ENCODE measurements around the gene CST9L. TPM values are rescaled to one million over a fixed set of nuclear protein-coding genes. Genes with fewer than 3 reads are reported as not detected.

CST9L gene, protein sequence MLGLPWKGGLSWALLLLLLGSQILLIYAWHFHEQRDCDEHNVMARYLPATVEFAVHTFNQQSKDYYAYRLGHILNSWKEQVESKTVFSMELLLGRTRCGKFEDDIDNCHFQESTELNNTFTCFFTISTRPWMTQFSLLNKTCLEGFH
- total RNA-seq (not detected), polyA plus RNA-seq (not detected), total RNA-seq (not detected)

DNA sequence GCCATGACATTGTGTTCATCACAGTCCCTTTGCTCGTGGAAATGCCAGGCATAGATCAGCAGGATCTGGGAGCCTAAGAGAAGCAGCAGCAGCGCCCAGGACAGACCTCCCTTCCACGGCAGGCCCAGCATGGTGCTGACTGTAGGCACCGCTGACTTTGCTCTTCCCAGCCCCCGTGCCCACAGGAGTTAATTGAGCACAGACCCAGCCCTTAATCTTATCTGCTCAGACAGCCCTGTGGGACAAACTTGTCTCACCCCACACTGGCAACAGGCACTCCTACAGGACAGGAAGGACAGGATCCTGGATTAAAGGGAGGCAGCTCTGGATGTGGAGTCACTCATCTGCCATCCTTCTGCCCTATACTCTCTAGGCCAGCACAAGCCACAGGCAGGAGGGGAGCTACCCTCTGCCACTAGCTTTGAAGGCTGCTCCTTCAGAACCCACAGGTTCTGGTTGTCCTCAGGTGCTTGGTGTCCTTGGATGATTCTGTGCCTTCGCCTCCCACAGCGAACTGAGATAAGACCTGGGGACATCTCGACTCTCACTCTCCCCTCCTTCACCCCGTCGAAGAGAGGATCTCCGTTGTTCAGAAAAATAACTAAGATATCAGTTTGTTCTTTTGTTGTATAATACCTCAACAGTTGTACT lies at the start of gene CST9L:
CST9L (minus strand) TSS at position 165 of the 651 bp plus-strand sequence; CDS start at position 131, 34 bp downstream.
- no peak for ATAC-seq
- ChIA-PET POLR2A (no interaction called here), CTCF (no interaction called here)
- Histone ChIP-seq H3K9me3 (ENCODE audit: control insufficient read depth in 2 of 3, low read length in 3 of 3) (no peaks in the 10 kb centered on the region), H3K4me3 (ENCODE audit: low read length) (no peak within 1 kb of the TSS), H3K27ac (ENCODE audit: low read depth, low read length) (no peak within 1 kb of the TSS), H3K4me1 (ENCODE audit: control insufficient read depth in 2 of 2, insufficient read depth in 2 of 2, low read length in 2 of 2) (no peaks in the 10 kb centered on the region), H3K36me3 (ENCODE audit: control insufficient read depth in 2 of 3, insufficient read depth in 3 of 3, low read length in 3 of 3) (no peaks in the 10 kb centered on the region), H3K27me3 (ENCODE audit: control insufficient read depth in 2 of 2, insufficient read depth in 2 of 2, low read length in 2 of 2) (no peaks in the 10 kb centered on the region)
- intact Hi-C loops (cut with micrococcal nuclease), result no loop called here
- H3K4me3 Mint-ChIP-seq, result no peak within 1 kb of the TSS
- peaks cover 0 to 9% (median 0%) of the 10 kb centered on the region in 11 donors for H3K9me3 Mint-ChIP-seq
- peaks cover 0 to 1% (median 0%) of the 10 kb centered on the region in 7 donors for H3K4me1 Mint-ChIP-seq
- no peaks in the 10 kb centered on the region for H3K36me3 Mint-ChIP-seq
- H3K27ac Mint-ChIP-seq, result no peak within 1 kb of the TSS
- DNase-seq, result no peak
- peaks cover 5 to 31% (median 16%) of the 10 kb centered on the region in 5 donors for H3K27me3 Mint-ChIP-seq

GRCh38 chr20:23614163-23614562 lies 45.9 kb upstream of the CST9L start:
- ChIA-PET POLR2A (no interaction called here), CTCF (no interaction called here)
- DNase-seq (no peak), ATAC-seq (no peak)
- intact Hi-C loops (cut with micrococcal nuclease), result no loop called here
- no peak overlapping the region for H3K27ac ChIP-seq (ENCODE audit: low read depth, low read length)
- no peaks in the 10 kb centered on the region for H3K9me3 ChIP-seq (ENCODE audit: control insufficient read depth in 2 of 3, low read length in 3 of 3)
- H3K27me3 ChIP-seq (ENCODE audit: control insufficient read depth in 2 of 2, insufficient read depth in 2 of 2, low read length in 2 of 2), result peaks cover 0 to 3% of the 10 kb centered on the region in 2 donors
- H3K9me3 Mint-ChIP-seq, result peaks cover 0 to 6% (median 0%) of the 10 kb centered on the region in 11 donors
- H3K4me3 Mint-ChIP-seq, result no peak overlapping the region
- H3K36me3 Mint-ChIP-seq, result no peaks in the 10 kb centered on the region
- no peak overlapping the region for H3K27ac Mint-ChIP-seq
- H3K36me3 ChIP-seq (ENCODE audit: control insufficient read depth in 2 of 3, insufficient read depth in 3 of 3, low read length in 3 of 3), result no peaks in the 10 kb centered on the region
- no peaks in the 10 kb centered on the region for H3K4me1 ChIP-seq (ENCODE audit: control insufficient read depth in 2 of 2, insufficient read depth in 2 of 2, low read length in 2 of 2)
- peaks cover 7 to 21% (median 8%) of the 10 kb centered on the region in 5 donors for H3K27me3 Mint-ChIP-seq
- no peaks in the 10 kb centered on the region for H3K4me1 Mint-ChIP-seq
- H3K4me3 ChIP-seq (ENCODE audit: low read length), result no peak overlapping the region

DNA sequence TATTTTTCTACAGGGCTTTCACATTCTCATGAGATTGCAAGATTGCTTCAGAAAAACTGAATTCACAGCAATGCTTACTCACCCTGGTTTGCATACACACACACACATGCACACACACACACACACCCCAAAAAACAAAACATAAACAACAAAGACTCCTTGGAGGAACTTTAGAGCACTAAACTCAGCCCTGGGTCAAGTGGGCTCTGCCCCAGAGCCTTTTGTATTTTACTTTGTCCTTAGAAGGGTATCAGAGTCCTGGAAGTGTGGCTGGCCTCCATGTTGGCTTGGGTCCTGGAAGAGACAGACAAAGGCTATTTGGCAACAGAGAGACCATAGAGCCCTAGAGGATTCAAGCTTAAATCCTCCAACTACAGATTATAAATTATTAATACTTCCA lies 45.4 kb upstream of the CST9L start:
- no peaks in the 10 kb centered on the region for H3K36me3 ChIP-seq (ENCODE audit: control insufficient read depth in 2 of 3, insufficient read depth in 3 of 3, low read length in 3 of 3)
- no peaks in the 10 kb centered on the region for H3K9me3 ChIP-seq (ENCODE audit: control insufficient read depth in 2 of 3, low read length in 3 of 3)
- peaks cover 0 to 6% (median 0%) of the 10 kb centered on the region in 11 donors for H3K9me3 Mint-ChIP-seq
- no peak overlapping the region for H3K4me3 ChIP-seq (ENCODE audit: low read length)
- ChIA-PET POLR2A (no interaction called here), CTCF (no interaction called here)
- no peak overlapping the region for H3K27ac ChIP-seq (ENCODE audit: low read depth, low read length)
- H3K27me3 Mint-ChIP-seq, result peaks cover 6 to 16% (median 6%) of the 10 kb centered on the region in 5 donors
- H3K4me1 Mint-ChIP-seq, result no peaks in the 10 kb centered on the region
- no peak overlapping the region for H3K4me3 Mint-ChIP-seq
- no peaks in the 10 kb centered on the region for H3K36me3 Mint-ChIP-seq
- ATAC-seq, result no peak
- H3K27me3 ChIP-seq (ENCODE audit: control insufficient read depth in 2 of 2, insufficient read depth in 2 of 2, low read length in 2 of 2), result peaks cover 0 to 3% of the 10 kb centered on the region in 2 donors
- DNase-seq, result no peak
- no peak overlapping the region for H3K27ac Mint-ChIP-seq
- no peaks in the 10 kb centered on the region for H3K4me1 ChIP-seq (ENCODE audit: control insufficient read depth in 2 of 2, insufficient read depth in 2 of 2, low read length in 2 of 2)
- intact Hi-C loops (cut with micrococcal nuclease), result no loop called here

DNA sequence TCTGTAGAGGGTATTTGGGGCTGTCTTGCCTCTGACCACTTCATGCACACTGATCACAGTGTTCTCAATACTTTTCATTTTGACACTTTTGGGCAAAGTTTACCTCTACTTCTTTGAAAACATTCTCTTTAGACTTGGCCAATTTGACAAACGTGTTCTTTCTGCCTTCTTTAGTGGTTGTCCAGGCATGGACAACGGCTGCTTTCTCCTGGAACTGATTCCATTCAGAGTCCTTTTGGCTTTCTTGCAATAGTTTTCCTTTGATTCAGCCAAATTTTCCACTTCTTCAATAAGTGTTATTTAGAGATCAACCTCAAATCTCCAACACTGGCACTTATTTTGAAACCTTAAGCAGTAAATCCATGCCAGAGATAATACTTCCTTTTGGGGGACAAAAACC lies 44.1 kb upstream of the CST9L start:
- DNase-seq (no peak), ATAC-seq (no peak)
- intact Hi-C loops (cut with micrococcal nuclease), result no loop called here
- Histone ChIP-seq H3K4me1 (ENCODE audit: control insufficient read depth in 2 of 2, insufficient read depth in 2 of 2, low read length in 2 of 2) (no peaks in the 10 kb centered on the region), H3K9me3 (ENCODE audit: control insufficient read depth in 2 of 3, low read length in 3 of 3) (no peaks in the 10 kb centered on the region), H3K4me3 (ENCODE audit: low read length) (no peak overlapping the region), H3K27me3 (ENCODE audit: control insufficient read depth in 2 of 2, insufficient read depth in 2 of 2, low read length in 2 of 2) (peaks cover 0 to 3% of the 10 kb centered on the region in 2 donors), H3K36me3 (ENCODE audit: control insufficient read depth in 2 of 3, insufficient read depth in 3 of 3, low read length in 3 of 3) (no peaks in the 10 kb centered on the region), H3K27ac (ENCODE audit: low read depth, low read length) (no peak overlapping the region)
- H3K36me3 Mint-ChIP-seq, result no peaks in the 10 kb centered on the region
- POLR2A ChIA-PET, result no interaction called here
- H3K4me1 Mint-ChIP-seq, result no peaks in the 10 kb centered on the region
- no peak overlapping the region for H3K4me3 Mint-ChIP-seq
- CTCF ChIA-PET, result no interaction called here
- peaks cover 0 to 8% (median 0%) of the 10 kb centered on the region in 5 donors for H3K27me3 Mint-ChIP-seq
- H3K27ac Mint-ChIP-seq, result no peak overlapping the region
- peaks cover 0 to 6% (median 0%) of the 10 kb centered on the region in 11 donors for H3K9me3 Mint-ChIP-seq

GRCh38 chr20:23609486-23610109 lies 41.3 kb upstream of the CST9L start:
- CTCF ChIA-PET, result no interaction called here
- no peaks in the 10 kb centered on the region for H3K9me3 Mint-ChIP-seq
- H3K36me3 Mint-ChIP-seq, result no peaks in the 10 kb centered on the region
- intact Hi-C loops (cut with micrococcal nuclease), result loop anchor here in 1 of 2 donors (10.0 kb wide), 1 partner anchor 915 kb away; no protein-coding TSS in a partner anchor
- Histone ChIP-seq H3K4me3 (ENCODE audit: low read length) (no peak overlapping the region), H3K36me3 (ENCODE audit: control insufficient read depth in 2 of 3, insufficient read depth in 3 of 3, low read length in 3 of 3) (no peaks in the 10 kb centered on the region), H3K4me1 (ENCODE audit: control insufficient read depth in 2 of 2, insufficient read depth in 2 of 2, low read length in 2 of 2) (no peaks in the 10 kb centered on the region), H3K27ac (ENCODE audit: low read depth, low read length) (no peak overlapping the region), H3K27me3 (ENCODE audit: control insufficient read depth in 2 of 2, insufficient read depth in 2 of 2, low read length in 2 of 2) (no peaks in the 10 kb centered on the region), H3K9me3 (ENCODE audit: control insufficient read depth in 2 of 3, low read length in 3 of 3) (no peaks in the 10 kb centered on the region)
- POLR2A ChIA-PET, result no interaction called here
- no peak overlapping the region for H3K4me3 Mint-ChIP-seq
- no peak for DNase-seq
- H3K27ac Mint-ChIP-seq, result no peak overlapping the region
- peaks cover 0 to 8% (median 4%) of the 10 kb centered on the region in 5 donors for H3K27me3 Mint-ChIP-seq
- no peak for ATAC-seq
- peaks cover 0 to 4% (median 0%) of the 10 kb centered on the region in 7 donors for H3K4me1 Mint-ChIP-seq

DNA sequence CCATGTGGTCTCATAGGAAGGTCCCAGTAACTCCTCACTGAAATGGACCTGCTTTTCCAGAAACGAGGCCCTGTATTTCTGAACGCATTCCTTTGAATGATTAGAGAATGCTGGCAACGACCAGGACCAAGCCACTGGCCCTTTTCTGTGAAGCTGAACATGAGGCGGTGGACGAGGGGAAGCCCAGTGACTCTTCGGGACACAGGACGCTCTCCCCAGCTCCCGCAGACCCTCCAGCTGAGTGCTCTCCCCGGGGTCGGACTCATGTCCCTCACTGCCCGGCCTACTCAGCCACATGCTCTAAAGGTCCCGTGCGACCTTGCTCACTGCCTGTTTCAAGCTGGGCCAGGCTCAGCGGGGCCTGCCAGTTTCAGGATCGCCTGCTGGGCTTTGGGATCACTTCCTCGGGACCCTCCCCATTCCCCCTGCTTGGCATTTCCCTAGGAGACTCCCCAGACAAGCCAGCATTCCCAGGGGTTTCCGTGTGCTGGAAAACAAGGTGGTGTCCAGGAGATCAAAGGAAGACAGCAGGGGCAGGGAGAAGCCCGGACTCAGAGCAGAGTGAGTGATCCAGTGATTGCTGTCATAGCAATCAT lies 40.1 kb upstream of the CST9L start:
- Mint-ChIP-seq H3K4me3 (no peak overlapping the region), H3K27ac (no peak overlapping the region), H3K4me1 (peaks cover 0 to 4% (median 0%) of the 10 kb centered on the region in 7 donors), H3K27me3 (peaks cover 0 to 12% (median 5%) of the 10 kb centered on the region in 5 donors), H3K36me3 (no peaks in the 10 kb centered on the region), H3K9me3 (no peaks in the 10 kb centered on the region)
- no peak overlapping the region for H3K4me3 ChIP-seq (ENCODE audit: low read length)
- ATAC-seq, result no peak
- no peaks in the 10 kb centered on the region for H3K27me3 ChIP-seq (ENCODE audit: control insufficient read depth in 2 of 2, insufficient read depth in 2 of 2, low read length in 2 of 2)
- H3K9me3 ChIP-seq (ENCODE audit: control insufficient read depth in 2 of 3, low read length in 3 of 3), result no peaks in the 10 kb centered on the region
- no peaks in the 10 kb centered on the region for H3K4me1 ChIP-seq (ENCODE audit: control insufficient read depth in 2 of 2, insufficient read depth in 2 of 2, low read length in 2 of 2)
- intact Hi-C loops (cut with micrococcal nuclease), result loop anchor here in 1 of 2 donors (10.0 kb wide), 1 partner anchor 914 kb away; no protein-coding TSS in a partner anchor
- no peak overlapping the region for H3K27ac ChIP-seq (ENCODE audit: low read depth, low read length)
- CTCF ChIA-PET, result no interaction called here
- POLR2A ChIA-PET, result no interaction called here
- no peaks in the 10 kb centered on the region for H3K36me3 ChIP-seq (ENCODE audit: control insufficient read depth in 2 of 3, insufficient read depth in 3 of 3, low read length in 3 of 3)
- DNase-seq, result no peak
